BE2C (cell line): ENCODE measurements around the gene B4GALNT1.

Experiments
- DNase-seq: peaks from one replicate; pipeline ENCODE4 v3.0.0-alpha.2; 2020
- H3K27me3 ChIP-seq: fragments of 250-450 bp; sonication (Bioruptor Pico); 2 replicates; pipeline ENCODE4 v1.5.1; 2020; ENCODE audit warnings: mild to moderate bottlenecking
- H3K36me3 ChIP-seq: fragments of 250-450 bp; sonication (Bioruptor Pico); 2 replicates; pipeline ENCODE4 v1.5.1; 2020; ENCODE audit warnings: mild to moderate bottlenecking
- H3K4me1 ChIP-seq: fragments of 250-450 bp; sonication (Bioruptor Pico); 2 replicates; pipeline ENCODE4 v1.5.1; 2020
- H3K4me3 ChIP-seq: 2 replicates; pipeline ENCODE4 v1.5.1; 2011; ENCODE audit warnings: low read depth, low read length
- H3K9me3 ChIP-seq: fragments of 250-450 bp; sonication (Bioruptor Pico); 2 replicates; pipeline ENCODE4 v1.5.1; 2020
- TF ChIP-seq, protein P1 (sequence below): IDR thresholded peaks from 2 replicates; pipeline ENCODE4 v1.5.1; 2012; ENCODE audit warnings: mild to moderate bottlenecking, low read depth, low read length

B4GALNT1 gene

DNA sequence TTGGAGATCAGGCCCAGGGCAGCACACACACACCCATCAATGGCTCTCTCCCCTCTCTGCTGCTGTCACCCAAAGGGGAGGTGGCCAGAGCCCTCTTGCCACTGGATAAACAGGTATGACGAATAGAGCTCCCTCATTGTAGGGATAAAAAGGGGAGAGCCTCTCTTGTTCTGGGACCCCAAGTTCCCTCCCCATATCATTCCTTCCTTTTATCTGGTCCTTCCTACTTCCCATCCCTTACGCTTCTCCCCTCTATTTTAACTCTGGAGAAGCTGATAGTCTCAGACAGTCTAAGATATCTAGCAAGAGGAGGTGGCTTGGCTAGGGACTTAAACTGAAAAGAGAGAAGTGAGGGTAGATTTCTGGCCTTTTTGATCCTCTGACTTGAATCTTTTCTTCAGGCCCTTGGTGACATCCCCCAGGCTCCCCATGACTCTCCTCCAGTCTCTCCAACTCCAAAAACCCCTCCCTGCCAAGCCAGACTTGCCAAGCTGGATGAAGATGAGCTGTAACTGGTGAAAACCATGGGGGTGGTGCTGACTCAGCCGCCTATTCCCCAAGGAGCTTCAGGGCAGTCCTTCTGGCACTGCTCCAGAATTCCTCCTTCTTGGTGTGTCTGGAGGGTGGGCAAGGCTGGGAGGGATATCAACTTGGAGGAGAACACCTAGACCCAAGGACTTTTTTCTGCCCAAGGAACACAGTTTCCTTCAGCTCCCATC lies 16.5 kb downstream of the B4GALNT1 start:
- H3K4me3 ChIP-seq: no peak overlapping the region
- H3K27me3 ChIP-seq: peaks cover 6% of the 10 kb centered on the region; the same call in 1 of the 2 replicates
- H3K4me1 ChIP-seq: peaks cover 9% of the 10 kb centered on the region
- H3K36me3 ChIP-seq: peaks cover 7% of the 10 kb centered on the region
- TF ChIP-seq, protein P1, sequence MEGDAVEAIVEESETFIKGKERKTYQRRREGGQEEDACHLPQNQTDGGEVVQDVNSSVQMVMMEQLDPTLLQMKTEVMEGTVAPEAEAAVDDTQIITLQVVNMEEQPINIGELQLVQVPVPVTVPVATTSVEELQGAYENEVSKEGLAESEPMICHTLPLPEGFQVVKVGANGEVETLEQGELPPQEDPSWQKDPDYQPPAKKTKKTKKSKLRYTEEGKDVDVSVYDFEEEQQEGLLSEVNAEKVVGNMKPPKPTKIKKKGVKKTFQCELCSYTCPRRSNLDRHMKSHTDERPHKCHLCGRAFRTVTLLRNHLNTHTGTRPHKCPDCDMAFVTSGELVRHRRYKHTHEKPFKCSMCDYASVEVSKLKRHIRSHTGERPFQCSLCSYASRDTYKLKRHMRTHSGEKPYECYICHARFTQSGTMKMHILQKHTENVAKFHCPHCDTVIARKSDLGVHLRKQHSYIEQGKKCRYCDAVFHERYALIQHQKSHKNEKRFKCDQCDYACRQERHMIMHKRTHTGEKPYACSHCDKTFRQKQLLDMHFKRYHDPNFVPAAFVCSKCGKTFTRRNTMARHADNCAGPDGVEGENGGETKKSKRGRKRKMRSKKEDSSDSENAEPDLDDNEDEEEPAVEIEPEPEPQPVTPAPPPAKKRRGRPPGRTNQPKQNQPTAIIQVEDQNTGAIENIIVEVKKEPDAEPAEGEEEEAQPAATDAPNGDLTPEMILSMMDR: no peak
- DNase-seq: no peak
- no peaks in the 10 kb centered on the region for H3K9me3 ChIP-seq

DNA sequence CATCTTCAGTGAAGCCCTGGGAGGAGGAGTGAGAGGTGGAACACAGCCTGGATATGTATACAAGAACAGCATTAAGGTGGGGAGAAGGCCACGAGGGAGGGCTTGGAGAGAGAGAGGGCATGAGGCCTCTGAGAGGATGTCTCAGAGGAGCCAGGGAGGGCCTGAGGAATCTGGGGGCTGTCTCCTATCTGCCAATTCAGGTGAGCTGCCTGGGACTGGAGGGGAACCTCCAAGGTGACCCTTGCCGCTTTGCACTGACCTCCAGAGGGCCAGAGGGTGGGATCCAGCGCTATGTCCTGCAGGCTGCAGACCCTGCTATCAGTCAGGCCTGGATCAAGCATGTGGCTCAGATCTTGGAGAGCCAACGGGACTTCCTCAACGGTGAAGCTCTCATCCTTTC lies 17.4 kb downstream of the B4GALNT1 start:
- Histone ChIP-seq H3K27me3 (no peaks in the 10 kb centered on the region), H3K9me3 (no peaks in the 10 kb centered on the region), H3K4me1 (peaks cover 9% of the 10 kb centered on the region), H3K4me3 (no peak overlapping the region), H3K36me3 (peaks cover 7% of the 10 kb centered on the region)
- no peak for DNase-seq
- TF ChIP-seq, protein P1: no peak

- H3K4me1 ChIP-seq: peaks cover 13% of the 10 kb centered on the region
- no peaks in the 10 kb centered on the region for H3K27me3 ChIP-seq
- DNase-seq: no peak
- no peaks in the 10 kb centered on the region for H3K9me3 ChIP-seq
- no peak overlapping the region for H3K4me3 ChIP-seq
- TF ChIP-seq, protein P1: no peak
- peaks cover 7% of the 10 kb centered on the region for H3K36me3 ChIP-seq
Measured at GRCh38 chr12:57614948-57615500, 18.0 kb downstream of the B4GALNT1 start.

GRCh38 chr12:57614178-57614947 lies 18.6 kb downstream of the B4GALNT1 start:
- peak; percentile 77 for DNase-seq
- Histone ChIP-seq H3K4me1 (peaks cover 13% of the 10 kb centered on the region), H3K27me3 (no peaks in the 10 kb centered on the region), H3K9me3 (no peaks in the 10 kb centered on the region), H3K36me3 (peaks cover 8% of the 10 kb centered on the region), H3K4me3 (no peak overlapping the region)
- TF ChIP-seq, protein P1: no peak

DNA sequence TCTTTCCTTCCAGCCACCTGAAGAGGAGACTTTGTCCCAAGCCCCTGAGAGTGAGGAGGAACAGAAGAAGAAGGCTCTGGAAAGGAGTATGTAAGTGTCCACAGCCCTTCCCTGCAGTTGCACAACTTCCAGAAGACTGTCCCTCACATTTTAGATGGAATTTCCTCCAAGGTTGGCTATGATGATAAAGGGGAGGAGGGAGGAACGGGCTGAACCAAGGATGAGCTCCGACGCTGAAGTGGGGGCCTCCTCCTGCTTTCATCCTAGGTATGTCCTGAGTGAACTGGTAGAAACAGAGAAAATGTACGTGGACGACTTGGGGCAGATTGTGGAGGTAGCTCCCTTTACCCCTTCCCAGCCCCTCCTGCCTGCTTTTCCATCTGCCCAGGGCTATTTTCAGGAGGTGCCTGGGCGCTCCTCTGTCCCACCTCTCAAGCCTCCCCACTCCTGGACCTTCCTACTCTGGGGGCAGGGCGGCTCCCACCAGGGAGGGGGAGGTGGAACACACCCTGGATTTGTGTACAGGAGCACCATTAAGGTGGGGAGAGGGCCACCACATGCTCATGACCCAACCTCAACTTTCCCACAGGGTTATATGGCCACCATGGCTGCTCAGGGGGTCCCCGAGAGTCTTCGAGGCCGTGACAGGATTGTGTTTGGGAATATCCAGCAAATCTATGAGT lies 19.4 kb downstream of the B4GALNT1 start:
- no peaks in the 10 kb centered on the region for H3K9me3 ChIP-seq
- DNase-seq: no peak
- H3K4me3 ChIP-seq: no peak overlapping the region
- H3K27me3 ChIP-seq: no peaks in the 10 kb centered on the region
- TF ChIP-seq, protein P1: no peak
- peaks cover 14% of the 10 kb centered on the region for H3K36me3 ChIP-seq
- peaks cover 13% of the 10 kb centered on the region for H3K4me1 ChIP-seq
